AG09319 (cell line): ENCODE data around the gene NCK1.
"Not testable (repeated sequence)": the region's sequence is repeated elsewhere in the genome, so short reads cannot be mapped to it uniquely, and the experiment has no call there.

Experiments
- DNase-seq: peaks from one replicate; pipeline ENCODE4 v3.0.0-alpha.2; 2010; ENCODE audit warnings: low read depth; ENCODE audit errors: extremely low read depth
- CTCF ChIP-seq: IDR thresholded peaks from 2 replicates; pipeline ENCODE4 v1.5.1; 2011; ENCODE audit warnings: low read depth, mild to moderate bottlenecking, inconsistent platforms, low read length, moderate library complexity

The NCK1 gene

DNA sequence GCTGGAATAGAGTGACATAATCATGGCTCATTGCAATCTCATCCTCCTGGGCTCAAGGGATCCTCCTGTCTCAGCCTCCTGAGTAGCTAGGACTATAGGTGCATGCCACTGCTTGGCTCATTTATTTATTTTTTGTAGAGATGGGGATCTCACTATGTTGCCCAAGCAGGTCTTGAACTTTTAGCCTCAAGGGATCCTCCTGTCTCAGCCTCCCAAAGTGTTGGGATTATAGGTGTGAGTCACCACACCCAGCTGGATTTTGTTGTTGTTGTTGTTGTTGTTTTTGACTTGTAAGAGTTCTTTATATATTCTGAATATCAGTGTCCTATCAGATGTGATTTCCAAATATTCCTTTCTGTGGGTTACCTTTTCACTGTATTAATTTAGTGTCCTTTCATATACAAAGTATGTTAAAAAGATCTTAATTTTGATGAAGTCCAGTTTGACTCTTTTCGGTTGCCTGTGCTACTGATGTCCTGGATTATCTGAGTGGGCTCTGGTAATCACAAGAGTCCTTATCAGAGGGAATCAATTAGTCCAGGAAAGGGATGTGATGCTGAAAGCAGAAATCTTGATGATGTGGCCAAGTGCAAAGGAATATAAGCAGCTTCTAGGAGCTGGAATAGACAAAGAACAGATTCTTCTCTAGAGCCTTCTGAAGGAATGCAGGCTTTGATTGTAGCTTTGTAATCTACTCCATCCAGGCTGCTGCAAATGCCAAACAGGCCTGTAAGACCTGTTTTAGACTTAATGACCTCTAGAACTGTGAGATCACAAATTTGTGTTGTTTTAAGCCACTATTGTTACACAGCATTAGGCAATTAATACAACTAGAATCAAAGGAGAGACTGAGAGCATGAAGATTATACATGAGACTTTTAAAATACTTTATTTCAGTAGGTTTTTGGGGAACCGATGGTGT lies 30.2 kb downstream of the NCK1 start:
- no peak for TF ChIP-seq CTCF

DNA sequence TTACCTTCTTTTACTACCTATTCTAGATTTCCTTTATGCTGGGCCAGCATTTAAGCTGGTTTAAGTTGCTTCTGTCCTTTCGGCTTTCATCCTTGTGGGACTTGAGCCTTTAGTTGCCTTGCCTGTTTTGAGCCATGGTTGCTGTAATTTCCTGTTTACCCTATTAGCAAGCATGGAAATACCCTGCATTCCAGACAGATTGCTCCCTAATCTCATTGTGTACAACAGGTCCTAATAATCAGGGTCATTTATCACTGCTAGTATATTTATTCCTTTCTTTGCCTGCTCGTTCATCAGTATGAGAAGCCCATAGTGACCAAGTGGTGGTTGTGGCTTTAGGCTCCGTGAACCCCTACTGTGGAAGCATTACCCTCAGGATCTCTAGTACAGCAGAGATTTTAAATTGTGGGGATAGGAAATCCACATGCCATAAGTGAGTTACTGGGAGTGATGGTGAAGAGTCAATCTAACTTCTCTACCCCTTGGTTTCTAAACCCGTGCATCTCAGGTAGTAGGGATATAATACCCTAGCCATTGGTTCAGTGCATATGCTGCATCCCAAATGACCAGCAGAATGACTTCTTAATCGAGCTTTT lies 31.9 kb downstream of the NCK1 start:
- TF ChIP-seq CTCF = no peak
- DNase-seq = peak; percentile 40

More for the DNA sequence above, 30.2 kb downstream of the NCK1 start:
- no peak for DNase-seq

DNA sequence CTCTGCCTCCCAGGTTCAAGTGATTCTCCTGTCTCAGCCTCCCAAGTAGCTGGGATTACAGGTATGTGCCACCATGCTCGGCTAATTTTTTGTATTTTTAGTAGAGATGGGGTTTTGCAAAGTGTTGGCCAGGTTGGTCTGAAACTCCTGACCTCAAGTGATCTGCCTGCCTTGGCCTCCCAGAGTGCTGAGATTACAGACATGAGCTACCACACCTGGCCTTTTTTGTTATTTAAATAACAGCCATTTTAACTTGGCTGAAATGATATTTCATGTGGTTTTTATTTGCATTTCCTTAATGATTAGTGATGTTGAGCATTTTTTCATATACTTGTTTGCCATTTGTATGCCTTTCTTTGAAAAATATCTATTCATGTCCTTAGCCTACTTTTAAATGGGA lies 35.2 kb downstream of the NCK1 start:
- DNase-seq = not testable (repeated sequence)

- TF ChIP-seq CTCF = no peak
- no peak for DNase-seq
These were observed 36.5 kb downstream of the NCK1 start for GRCh38 chr3:136898549-136898948.

GRCh38 chr3:136898954-136899353 lies 36.9 kb downstream of the NCK1 start:
- TF ChIP-seq CTCF = no peak

DNA sequence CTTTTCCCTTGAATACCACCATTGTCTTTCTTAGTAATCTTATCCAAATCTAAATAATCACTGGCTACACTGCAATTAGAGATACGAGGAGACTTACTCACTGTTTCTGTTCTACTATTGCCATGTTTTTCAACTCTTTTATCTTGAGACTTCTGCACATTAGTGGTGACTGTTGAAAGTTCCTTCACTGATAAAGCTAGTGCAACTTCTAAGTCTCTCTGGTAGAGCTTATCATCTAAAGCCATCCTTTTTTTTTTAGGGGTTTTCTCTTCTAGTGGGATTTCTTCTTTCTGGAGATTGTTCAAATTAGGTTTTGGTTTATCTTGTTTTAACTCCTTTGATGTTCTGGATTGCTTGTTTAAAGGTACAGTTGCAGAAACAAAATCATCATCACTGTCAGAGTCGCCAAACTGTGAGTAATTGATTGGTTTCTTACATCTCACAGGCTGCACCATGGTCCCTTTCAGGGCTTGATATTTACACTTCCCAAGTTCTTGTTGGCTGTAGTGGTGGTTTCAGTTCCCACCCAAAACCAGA lies 37.7 kb downstream of the NCK1 start:
- no peak for TF ChIP-seq CTCF
- no peak for DNase-seq

More at GRCh38 chr3:136898954-136899353, 36.9 kb downstream of the NCK1 start:
- DNase-seq = no peak

- not testable (repeated sequence) for DNase-seq
These were observed 38.7 kb downstream of the NCK1 start for GRCh38 chr3:136900694-136901093.

- TF ChIP-seq CTCF = no peak
- DNase-seq = no peak
These were observed 39.4 kb downstream of the NCK1 start for GRCh38 chr3:136901391-136901790.

DNA sequence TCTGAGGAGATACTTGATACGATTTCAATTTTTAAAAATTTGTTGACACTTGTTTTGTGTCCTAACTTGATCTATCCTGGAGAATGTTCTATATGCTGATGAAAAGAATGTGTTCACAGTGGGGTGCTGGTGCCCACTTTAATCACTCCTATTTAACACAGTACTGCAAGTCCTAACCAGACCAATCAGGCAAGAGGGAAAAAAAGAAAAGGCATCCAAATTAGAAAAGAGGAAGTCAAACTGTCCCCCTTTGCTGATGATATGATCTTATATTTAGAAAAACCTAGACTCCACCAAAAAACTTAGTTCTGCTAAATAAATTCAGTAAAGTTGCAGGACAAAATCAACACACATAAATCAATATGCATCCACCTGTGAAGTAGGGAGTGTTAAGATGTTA lies 40.5 kb downstream of the NCK1 start:
- not testable (repeated sequence) for DNase-seq
